Thyroid gland (tissue), 4 donors: ENCODE results near the gene STK24. TPM values are rescaled to one million over a fixed set of nuclear protein-coding genes. Genes with fewer than 3 reads are reported as not detected.
A peak's percentile ranks its signal among the peaks of the same experiment; 100 is the strongest.
"Not testable (repeated sequence)": the region's sequence is repeated elsewhere in the genome, so short reads cannot be mapped to it uniquely, and the experiment has no call there.

Experiments used
- DNase-seq, 2 donors: peaks; one replicate each; pipeline ENCODE4 v3.0.0-alpha.2; 2019
- H3K27ac ChIP-seq, 3 donors: fragments of 200-600 bp; sonication (generic); 1 replicate in 2 of 3; 2 replicates in 1 of 3; pipeline ENCODE4 v1.5.1; 2016 to 2019; ENCODE audit warnings: mild to moderate bottlenecking in 1 of 3, moderate library complexity in 1 of 3
- H3K27me3 ChIP-seq: fragments of 200-600 bp; sonication (generic); one replicate; pipeline ENCODE4 v1.5.1; 2019
- H3K36me3 ChIP-seq, 2 donors: fragments of 200-600 bp; sonication (generic); one replicate each; pipeline ENCODE4 v1.5.1; 2016 to 2019
- H3K4me1 ChIP-seq, 2 donors: fragments of 200-600 bp; sonication (generic); one replicate each; pipeline ENCODE4 v1.5.1; 2017 to 2019
- H3K4me3 ChIP-seq, 3 donors: fragments of 200-600 bp; sonication (generic); replicated peaks in 1 of 3; 1 replicate in 2 of 3; 2 replicates in 1 of 3; pipeline ENCODE4 v1.5.1; 2016; ENCODE audit warnings: mild to moderate bottlenecking in 1 of 3
- H3K9me3 ChIP-seq: fragments of 200-600 bp; sonication (generic); one replicate; pipeline ENCODE4 v1.5.1; 2017
- POLR2A ChIP-seq, 2 donors: fragments of 450-650 bp; IDR thresholded peaks; one replicate each; pipeline ENCODE4 v1.6.1; 2017; ENCODE audit warnings: antibody characterized with exemption in 2 of 2, mild to moderate bottlenecking in 2 of 2, moderate library complexity in 1 of 2
- WGBS, 2 donors: methylation state at CpG; one replicate each; pipeline ENCODE4 v1.1.5; 2017; 5-methylcytosine and 5-hydroxymethylcytosine counted together
- intact Hi-C: fragments of 100-400 bp; cut with DNase I; formaldehyde crosslinking; loops from one replicate; pipeline ENCODE4 v1.15.1; 2023
- total RNA-seq, 4 donors: library from RNA; depleted of rRNA; stranded (reverse); fragments of >200 nt; gene quantifications; one replicate each; pipeline ENCODE4 v1.2.3, GENCODE V29; 2016
- TF ChIP-seq, protein P1 (sequence below), 6 experiments: fragments of 200-600 bp in 3 of 6; fragments of 450-650 bp in 3 of 6; sonication (generic) in 3 of 6; IDR thresholded peaks; one replicate each; pipeline ENCODE4 v1.5.1; 2016 to 2019; ENCODE audit warnings: antibody characterized with exemption in 6 of 6, mild to moderate bottlenecking in 2 of 6, inconsistent platforms in 1 of 6, moderate library complexity in 1 of 6

STK24 gene
- 100 to 1,000 TPM in 1 of 4 donors, 10 to 100 TPM in 3; 74.5 to 102 (median 90.7) TPM for total RNA-seq

DNA sequence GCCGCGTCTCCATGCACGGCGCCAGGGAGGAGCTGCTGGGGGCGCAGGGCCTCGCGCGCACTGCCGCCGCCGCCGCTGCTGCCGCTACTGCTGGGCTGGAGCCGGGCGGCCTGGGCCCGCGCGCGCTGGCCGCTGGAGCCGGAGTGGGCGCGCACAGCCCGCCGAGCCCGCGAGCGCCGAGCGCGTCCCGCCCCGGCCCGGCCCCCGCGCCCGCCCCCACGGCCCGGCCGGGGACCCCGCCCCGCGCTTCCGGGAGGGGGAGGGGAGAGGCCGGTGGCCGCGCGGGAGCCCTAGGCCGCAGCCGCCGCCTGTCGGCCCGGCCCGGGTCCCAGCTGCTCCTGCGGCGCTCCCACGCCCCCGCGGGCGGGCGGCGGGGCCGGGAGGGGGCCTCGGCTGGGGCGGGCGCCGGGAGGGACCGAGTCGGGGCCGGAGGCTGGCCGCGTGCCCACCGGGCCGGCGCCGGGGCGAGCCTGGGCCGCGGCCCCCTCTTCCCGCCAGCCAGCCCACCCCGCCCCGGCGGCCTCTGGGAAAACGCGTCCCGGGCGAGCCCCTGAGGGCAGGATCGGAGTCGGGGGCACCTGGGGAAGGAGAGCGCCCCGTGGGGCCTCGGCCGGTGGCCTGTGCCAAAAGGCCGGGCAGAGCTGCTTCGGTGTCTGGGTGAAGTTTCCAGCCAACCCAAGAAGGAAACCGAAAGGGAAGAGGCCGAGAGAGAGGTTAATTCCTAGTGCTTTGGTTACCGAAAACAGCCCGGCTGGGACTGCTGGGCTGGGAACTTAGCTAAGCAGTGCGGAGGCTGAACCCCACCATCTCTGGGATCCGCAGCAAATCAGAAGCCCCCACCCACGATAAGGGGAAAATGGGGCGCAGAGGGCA, at the start of gene STK24:
Gene STK24 (minus strand): TSS at position 145 of the 873 bp plus-strand sequence. CDS start 321 bp downstream, outside the sequence.
- 0 to 2% methylated on average over 9 to 14 of the region's 103 CpGs for WGBS, 2 donors
- intact Hi-C loops: loop anchor here (5.0 to 10.0 kb wide), 2 partner anchors 90 to 132 kb away; no protein-coding TSS in a partner anchor
- H3K27ac ChIP-seq: peak within 1 kb of the TSS; percentile 98 to 100 (median 100)
- no peaks in the 10 kb centered on the region for H3K9me3 ChIP-seq
- peak in 1 of 2 donors; percentile 83 for TF ChIP-seq POLR2A (IDR thresholded peaks at IDR 0.05)
- TF ChIP-seq, protein P1, sequence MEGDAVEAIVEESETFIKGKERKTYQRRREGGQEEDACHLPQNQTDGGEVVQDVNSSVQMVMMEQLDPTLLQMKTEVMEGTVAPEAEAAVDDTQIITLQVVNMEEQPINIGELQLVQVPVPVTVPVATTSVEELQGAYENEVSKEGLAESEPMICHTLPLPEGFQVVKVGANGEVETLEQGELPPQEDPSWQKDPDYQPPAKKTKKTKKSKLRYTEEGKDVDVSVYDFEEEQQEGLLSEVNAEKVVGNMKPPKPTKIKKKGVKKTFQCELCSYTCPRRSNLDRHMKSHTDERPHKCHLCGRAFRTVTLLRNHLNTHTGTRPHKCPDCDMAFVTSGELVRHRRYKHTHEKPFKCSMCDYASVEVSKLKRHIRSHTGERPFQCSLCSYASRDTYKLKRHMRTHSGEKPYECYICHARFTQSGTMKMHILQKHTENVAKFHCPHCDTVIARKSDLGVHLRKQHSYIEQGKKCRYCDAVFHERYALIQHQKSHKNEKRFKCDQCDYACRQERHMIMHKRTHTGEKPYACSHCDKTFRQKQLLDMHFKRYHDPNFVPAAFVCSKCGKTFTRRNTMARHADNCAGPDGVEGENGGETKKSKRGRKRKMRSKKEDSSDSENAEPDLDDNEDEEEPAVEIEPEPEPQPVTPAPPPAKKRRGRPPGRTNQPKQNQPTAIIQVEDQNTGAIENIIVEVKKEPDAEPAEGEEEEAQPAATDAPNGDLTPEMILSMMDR (IDR thresholded peaks at IDR 0.05): no peak
- no peaks in the 10 kb centered on the region for H3K27me3 ChIP-seq
- H3K4me1 ChIP-seq: peaks cover 22 to 43% of the 10 kb centered on the region in 2 donors
- H3K36me3 ChIP-seq: no peaks in the 10 kb centered on the region
- peak; percentile 68 to 69 for DNase-seq
- peak within 1 kb of the TSS; percentile 83 to 93 (median 90) for H3K4me3 ChIP-seq

DNA sequence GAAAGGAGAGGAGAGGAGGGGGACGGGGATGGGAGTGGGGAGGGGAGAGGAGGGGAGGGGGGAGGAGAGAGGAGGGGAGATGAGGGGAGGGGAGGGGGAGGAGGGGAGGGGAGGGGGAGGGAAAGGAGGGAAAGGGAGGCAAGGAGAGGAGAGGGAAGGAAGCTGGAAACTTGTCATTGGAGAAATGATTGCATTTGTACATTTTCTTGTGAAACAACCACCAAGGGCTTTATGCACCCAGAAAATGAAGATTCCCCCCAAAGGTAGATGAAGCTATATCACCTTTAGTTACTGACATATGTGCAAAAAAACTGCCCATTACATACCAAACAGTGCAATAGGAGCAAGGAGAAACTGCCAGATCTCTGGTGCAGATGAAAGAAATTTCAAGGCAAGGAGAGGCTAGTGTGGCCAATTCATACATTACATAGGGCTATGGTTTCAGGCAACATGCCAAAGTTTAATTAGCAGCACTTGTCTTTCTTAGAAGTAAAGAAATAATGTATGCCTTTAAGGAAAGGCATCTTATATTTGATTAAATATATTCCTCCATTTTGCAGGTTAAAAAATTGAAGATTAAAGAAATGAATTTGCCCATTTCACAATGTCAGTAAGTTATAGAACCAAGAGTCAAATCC, 49.5 kb upstream of the STK24 start:
- no peak overlapping the region for H3K27ac ChIP-seq
- 60% methylated on average over 1 of the region's 1 CpG; no CpG with 5 or more reads in 1 of the 2 donors for WGBS, 2 donors
- no peaks in the 10 kb centered on the region for H3K27me3 ChIP-seq
- H3K4me1 ChIP-seq: no peaks in the 10 kb centered on the region
- no peak for TF ChIP-seq POLR2A (IDR thresholded peaks at IDR 0.05)
- TF ChIP-seq, protein P1 (IDR thresholded peaks at IDR 0.05): no peak
- H3K9me3 ChIP-seq: no peaks in the 10 kb centered on the region
- intact Hi-C loops: no loop called here
- H3K36me3 ChIP-seq: no peaks in the 10 kb centered on the region
- DNase-seq: no peak
- H3K4me3 ChIP-seq: no peak overlapping the region

DNA sequence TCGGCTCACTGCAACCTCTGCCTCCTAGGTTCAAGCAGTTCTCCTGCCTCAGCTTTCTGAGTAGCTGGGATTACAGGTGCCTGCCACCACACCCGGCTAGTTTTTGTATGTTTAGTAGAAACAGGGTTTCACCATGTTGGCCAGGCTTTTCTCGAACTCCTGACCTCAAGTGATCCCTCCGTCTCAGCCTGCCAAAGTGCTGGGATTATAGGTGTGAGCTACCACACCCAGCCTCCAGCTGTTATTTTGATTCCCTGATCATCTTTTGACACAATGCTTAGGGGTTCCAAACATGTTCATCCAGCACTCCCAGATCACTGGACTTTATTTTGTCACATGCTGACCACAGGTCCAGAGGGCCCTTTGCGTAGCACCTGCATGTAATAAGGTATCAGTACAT, 47.7 kb upstream of the STK24 start:
- H3K4me3 ChIP-seq, intact Hi-C loops: not testable (repeated sequence)
- 83 to 84% methylated on average over 5 of the region's 5 CpGs for WGBS, 2 donors

DNA sequence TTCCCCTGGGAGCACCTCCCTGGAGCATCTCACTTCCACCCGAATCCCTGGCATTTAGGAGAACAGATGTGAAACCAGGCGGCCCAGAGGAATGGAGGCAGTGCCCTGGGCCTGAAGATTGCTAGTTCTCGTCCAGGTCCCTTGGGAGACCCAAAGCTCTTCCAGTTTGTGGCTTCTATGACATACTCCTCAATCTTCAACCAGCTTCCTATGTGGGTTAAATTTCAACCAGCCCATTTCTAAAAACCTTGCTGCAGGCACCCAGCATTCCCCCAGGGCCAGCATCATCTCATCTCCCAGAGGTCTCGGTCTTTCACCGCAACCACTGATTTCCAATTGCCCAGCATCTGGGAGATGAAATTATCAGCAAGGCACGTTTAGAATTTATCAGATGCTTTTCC, 46.0 kb upstream of the STK24 start:
- WGBS, 2 donors: 73 to 82% methylated on average over 6 of the region's 6 CpGs
- no peak for DNase-seq
- no peaks in the 10 kb centered on the region for H3K9me3 ChIP-seq
- no peak overlapping the region for H3K4me3 ChIP-seq
- no peak for TF ChIP-seq POLR2A (IDR thresholded peaks at IDR 0.05)
- TF ChIP-seq, protein P1 (IDR thresholded peaks at IDR 0.05): no peak
- intact Hi-C loops: no loop called here
- H3K4me1 ChIP-seq: no peaks in the 10 kb centered on the region
- no peaks in the 10 kb centered on the region for H3K36me3 ChIP-seq
- no peaks in the 10 kb centered on the region for H3K27me3 ChIP-seq
- no peak overlapping the region for H3K27ac ChIP-seq

More for the DNA sequence above, 47.7 kb upstream of the STK24 start:
- H3K27ac ChIP-seq, H3K4me1 ChIP-seq, H3K9me3 ChIP-seq, H3K27me3 ChIP-seq, H3K36me3 ChIP-seq, DNase-seq: not testable (repeated sequence)

DNA sequence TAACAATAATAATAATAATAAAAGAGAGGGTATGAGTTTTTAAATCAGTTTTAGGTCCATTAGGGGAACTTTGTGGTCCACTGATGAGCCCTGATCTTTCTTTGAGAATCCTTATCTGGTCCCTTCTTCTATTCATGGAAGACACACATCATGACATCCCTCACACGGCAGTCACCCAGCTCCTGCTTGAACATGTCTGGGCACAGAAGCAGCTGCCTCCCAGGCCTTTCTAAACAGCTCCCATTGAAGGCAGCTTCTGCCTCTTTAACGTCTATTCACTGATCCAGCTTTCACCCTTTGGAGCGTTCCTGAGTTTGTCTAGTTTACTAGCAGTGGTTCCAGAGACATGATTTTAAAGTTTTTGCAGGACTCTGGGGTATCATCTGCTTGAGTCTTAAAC, 42.6 kb upstream of the STK24 start:
- H3K36me3 ChIP-seq: no peaks in the 10 kb centered on the region
- TF ChIP-seq, protein P1 (IDR thresholded peaks at IDR 0.05): no peak
- TF ChIP-seq POLR2A (IDR thresholded peaks at IDR 0.05): no peak
- H3K27me3 ChIP-seq: no peaks in the 10 kb centered on the region
- 91 to 92% methylated on average over 3 of the region's 3 CpGs for WGBS, 2 donors
- no peak for DNase-seq
- no peak overlapping the region for H3K27ac ChIP-seq
- no peaks in the 10 kb centered on the region for H3K4me1 ChIP-seq
- no peaks in the 10 kb centered on the region for H3K9me3 ChIP-seq
- H3K4me3 ChIP-seq: no peak overlapping the region
- intact Hi-C loops: no loop called here

DNA sequence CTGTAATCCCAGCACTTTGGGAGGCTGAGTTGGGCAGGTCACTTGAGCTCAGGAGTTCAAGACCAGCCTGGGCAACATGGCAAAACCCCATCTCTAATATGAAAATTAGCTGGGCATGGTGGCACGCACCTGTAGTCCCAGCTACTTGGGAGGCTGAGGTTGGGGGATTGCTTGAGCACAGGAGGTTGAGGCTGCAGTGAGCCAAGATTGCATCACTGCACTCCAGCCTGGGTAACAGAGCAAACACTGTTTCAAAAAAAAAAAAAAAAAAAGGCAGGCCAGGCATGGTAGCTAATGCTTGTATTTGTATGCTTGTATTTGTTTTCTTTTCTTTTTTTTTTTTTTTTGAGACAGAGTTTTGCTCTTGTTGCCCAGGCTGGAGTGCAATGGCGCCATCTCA, 38.7 kb upstream of the STK24 start:
- H3K36me3 ChIP-seq, H3K9me3 ChIP-seq, H3K4me1 ChIP-seq, H3K27ac ChIP-seq, H3K4me3 ChIP-seq, DNase-seq, intact Hi-C loops, H3K27me3 ChIP-seq: not testable (repeated sequence)
- 89 to 95% methylated on average over 2 of the region's 2 CpGs for WGBS, 2 donors
